NCI-H1436 treated with DMSO at 0.1 percent for 48 hours (cell line): Measurements from ENCODE around the gene TBX3.

Source experiments
- DNase-seq: peaks from one replicate; lab custom pipeline; 2025; lab: John Stamatoyannopoulos, UW

Gene TBX3

GRCh38 chr12:114696443-114697242 is 12.7 kb upstream of the TBX3 start:
- DNase-seq: no peak

GRCh38 chr12:114695305-114695592 is 11.3 kb upstream of the TBX3 start:
- DNase-seq: no peak

GRCh38 chr12:114694436-114695304 is 10.7 kb upstream of the TBX3 start:
- peak; percentile 52 for DNase-seq

GRCh38 chr12:114693532-114693931 is 9.6 kb upstream of the TBX3 start:
- DNase-seq: no peak

GRCh38 chr12:114693059-114693531 is 9.1 kb upstream of the TBX3 start:
- DNase-seq: no peak

GRCh38 chr12:114692186-114693058 is 8.4 kb upstream of the TBX3 start:
- no peak for DNase-seq

GRCh38 chr12:114691763-114692185 is 7.8 kb upstream of the TBX3 start:
- no peak for DNase-seq

GRCh38 chr12:114691196-114691595 is 7.2 kb upstream of the TBX3 start:
- DNase-seq: no peak

- DNase-seq: no peak
Measured at GRCh38 chr12:114690267-114691135, 6.5 kb upstream of the TBX3 start.

GRCh38 chr12:114689075-114689994 is 5.4 kb upstream of the TBX3 start:
- no peak for DNase-seq

GRCh38 chr12:114688256-114688845 is 4.4 kb upstream of the TBX3 start:
- no peak for DNase-seq

GRCh38 chr12:114687802-114688201 is 3.8 kb upstream of the TBX3 start:
- DNase-seq: no peak

- DNase-seq: no peak
Measured at GRCh38 chr12:114686773-114687500, 3.0 kb upstream of the TBX3 start.

- DNase-seq: no peak
Measured at GRCh38 chr12:114686426-114686772, 2.4 kb upstream of the TBX3 start.

GRCh38 chr12:114685869-114686268 is 1.9 kb upstream of the TBX3 start:
- DNase-seq: no peak

- DNase-seq: no peak
Measured at GRCh38 chr12:114685320-114685781, 1.4 kb upstream of the TBX3 start.

- no peak for DNase-seq
Measured at GRCh38 chr12:114684870-114685273, 897 bp upstream of the TBX3 start.

- DNase-seq: no peak
Measured at GRCh38 chr12:114683709-114684097, 272 bp downstream of the TBX3 start.
